GM19452 (cell line): ENCODE data around the gene USP25.
A peak's percentile ranks its signal among the peaks of the same experiment; 100 is the strongest.

Source experiments
- ATAC-seq: cut with Tn5 transposase; IDR thresholded peaks from one replicate; pipeline ENCODE4 v1.9.1; 2021; ENCODE audit not compliant: unreplicated experiment

Gene USP25, protein sequence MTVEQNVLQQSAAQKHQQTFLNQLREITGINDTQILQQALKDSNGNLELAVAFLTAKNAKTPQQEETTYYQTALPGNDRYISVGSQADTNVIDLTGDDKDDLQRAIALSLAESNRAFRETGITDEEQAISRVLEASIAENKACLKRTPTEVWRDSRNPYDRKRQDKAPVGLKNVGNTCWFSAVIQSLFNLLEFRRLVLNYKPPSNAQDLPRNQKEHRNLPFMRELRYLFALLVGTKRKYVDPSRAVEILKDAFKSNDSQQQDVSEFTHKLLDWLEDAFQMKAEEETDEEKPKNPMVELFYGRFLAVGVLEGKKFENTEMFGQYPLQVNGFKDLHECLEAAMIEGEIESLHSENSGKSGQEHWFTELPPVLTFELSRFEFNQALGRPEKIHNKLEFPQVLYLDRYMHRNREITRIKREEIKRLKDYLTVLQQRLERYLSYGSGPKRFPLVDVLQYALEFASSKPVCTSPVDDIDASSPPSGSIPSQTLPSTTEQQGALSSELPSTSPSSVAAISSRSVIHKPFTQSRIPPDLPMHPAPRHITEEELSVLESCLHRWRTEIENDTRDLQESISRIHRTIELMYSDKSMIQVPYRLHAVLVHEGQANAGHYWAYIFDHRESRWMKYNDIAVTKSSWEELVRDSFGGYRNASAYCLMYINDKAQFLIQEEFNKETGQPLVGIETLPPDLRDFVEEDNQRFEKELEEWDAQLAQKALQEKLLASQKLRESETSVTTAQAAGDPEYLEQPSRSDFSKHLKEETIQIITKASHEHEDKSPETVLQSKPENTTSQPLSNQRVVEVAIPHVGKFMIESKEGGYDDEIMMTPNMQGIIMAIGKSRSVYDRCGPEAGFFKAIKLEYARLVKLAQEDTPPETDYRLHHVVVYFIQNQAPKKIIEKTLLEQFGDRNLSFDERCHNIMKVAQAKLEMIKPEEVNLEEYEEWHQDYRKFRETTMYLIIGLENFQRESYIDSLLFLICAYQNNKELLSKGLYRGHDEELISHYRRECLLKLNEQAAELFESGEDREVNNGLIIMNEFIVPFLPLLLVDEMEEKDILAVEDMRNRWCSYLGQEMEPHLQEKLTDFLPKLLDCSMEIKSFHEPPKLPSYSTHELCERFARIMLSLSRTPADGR

DNA sequence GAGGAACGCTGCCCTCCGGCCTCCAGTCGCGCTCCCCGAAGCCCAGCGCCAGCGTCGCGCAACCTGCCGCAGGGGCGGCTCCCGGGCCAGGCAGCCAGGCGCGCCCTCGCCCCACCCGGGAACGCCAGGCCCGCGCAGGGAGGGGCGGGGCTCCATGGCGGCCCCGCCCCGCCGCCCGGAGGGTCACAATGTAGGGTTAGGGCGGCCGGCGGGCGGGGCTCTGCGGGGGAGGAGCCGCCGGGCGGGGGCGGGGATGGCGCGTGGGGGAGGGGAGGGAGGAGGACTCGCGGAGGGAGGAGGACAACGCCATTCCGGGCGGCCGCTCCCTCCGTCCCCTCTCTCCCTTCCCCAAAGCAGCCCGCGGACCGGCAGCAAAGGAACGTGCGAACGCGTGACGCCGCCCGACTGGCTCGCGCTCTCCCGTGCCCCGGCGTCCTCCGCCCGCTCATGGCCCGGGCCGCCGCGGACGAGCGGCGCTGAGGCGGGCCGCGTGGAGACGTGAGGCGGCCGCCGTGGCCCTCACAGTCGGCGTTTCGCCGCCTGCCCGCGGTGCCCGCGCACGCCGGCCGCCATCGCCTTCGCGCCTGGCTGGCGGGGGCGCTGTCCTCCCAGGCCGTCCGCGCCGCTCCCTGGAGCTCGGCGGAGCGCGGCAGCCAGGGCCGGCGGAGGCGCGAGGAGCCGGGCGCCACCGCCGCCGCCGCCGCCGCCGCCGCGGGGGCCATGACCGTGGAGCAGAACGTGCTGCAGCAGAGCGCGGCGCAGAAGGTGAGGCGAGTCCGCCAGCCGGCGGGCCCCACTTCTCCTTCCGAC lies at the start of gene USP25:
TSS of gene USP25 (plus strand) at position 309 of the 810 bp plus-strand sequence. CDS start at position 721, 412 bp downstream.
- peak; percentile 76 for ATAC-seq

DNA sequence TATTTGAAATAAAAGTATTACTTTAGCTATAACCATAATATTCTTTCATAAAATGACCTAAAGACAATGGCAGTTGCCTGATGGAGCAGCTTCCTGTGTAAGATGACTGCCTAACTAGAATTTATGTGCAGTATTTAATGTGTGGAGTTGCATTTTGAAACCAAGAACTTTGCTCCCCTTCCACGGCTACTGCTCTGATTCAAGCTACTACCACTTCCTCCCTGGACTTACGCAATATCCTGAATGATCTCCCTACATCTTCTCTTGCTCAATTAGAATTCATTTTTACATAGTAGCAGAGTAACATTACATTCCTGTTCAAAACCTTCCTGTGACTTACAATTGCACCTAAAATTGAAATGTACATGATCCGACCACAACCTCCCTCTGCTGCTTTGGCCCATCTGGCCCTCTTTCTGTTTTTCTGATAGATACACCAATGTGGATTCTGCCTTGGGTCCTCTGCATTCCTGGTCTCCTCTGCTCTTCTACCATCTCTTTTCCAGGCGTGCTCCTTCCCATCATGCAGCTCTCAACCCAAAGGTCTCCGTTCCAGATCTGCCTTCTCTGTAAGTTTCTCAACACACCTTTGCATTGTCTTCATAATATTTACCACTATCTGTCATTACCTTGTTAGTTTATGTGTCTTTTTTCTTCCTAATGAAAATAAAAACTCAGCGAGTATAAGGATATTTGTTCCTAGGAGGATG lies 47.4 kb upstream of the USP25 start:
- no peak for ATAC-seq

GRCh38 chr21:15682977-15683376 lies 46.8 kb upstream of the USP25 start:
- ATAC-seq = no peak

- no peak for ATAC-seq
Observed at GRCh38 chr21:15686506-15686905, 43.3 kb upstream of the USP25 start.

DNA sequence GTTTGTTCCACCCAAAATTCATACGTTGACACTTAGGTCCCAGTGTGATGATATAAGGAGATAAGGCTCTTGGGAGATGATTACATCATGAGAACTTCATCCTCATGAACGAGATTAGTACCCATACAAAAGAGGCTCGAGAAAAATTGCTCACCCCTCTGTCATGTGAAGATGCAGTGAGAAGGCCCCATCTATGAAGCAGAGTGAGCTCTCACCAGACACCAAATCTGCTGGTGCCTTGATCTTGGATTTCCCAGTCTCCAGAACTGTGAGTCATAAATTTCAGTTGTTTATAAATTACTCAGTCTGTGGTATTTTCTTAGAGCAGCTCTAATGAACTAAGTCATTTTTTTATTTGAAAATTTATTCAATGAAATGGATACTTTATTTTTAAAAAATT lies 42.6 kb upstream of the USP25 start:
- ATAC-seq = no peak

GRCh38 chr21:15688016-15688415 lies 41.8 kb upstream of the USP25 start:
- ATAC-seq = no peak

- ATAC-seq = no peak
Observed at GRCh38 chr21:15688809-15689208, 41.0 kb upstream of the USP25 start.

DNA sequence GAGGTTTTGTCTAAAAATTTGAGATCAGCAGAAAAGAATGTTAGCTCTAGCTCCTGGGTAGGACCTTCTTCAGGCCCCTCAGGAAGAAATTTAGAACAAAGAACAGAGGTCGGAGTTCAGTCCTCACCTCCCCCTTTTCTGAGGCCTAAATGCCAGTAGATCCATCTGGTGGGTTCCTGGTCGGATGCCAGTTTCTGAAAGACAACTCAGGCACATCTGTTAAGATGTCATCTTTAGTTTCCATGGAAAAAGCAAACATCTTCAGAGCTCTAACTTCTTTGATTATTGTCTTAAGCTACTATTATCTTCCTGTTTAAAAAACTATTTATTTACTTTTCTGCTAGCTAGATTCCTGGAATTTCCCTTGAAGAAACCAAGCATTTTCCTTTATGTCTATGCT lies 37.1 kb upstream of the USP25 start:
- no peak for ATAC-seq

GRCh38 chr21:15695241-15695640 lies 34.5 kb upstream of the USP25 start:
- no peak for ATAC-seq

DNA sequence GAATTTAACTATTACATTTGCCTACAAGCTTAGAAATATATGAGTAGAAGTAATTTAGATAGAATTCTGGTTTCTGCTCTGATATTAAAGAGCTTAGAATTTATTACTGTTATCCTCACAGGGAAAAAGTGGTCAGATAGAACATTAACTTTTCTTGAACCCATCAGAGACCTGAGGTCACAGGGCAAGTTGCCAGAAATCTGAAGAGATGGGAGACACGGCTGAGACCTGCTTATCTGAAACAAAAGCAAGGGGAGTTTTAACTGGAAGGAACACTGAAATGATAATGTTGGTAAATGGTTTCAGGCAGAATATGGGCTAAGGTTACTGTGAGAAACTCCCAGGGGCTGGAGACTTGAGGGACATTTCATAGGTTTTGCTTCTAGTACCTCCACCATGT lies 28.0 kb upstream of the USP25 start:
- no peak for ATAC-seq

GRCh38 chr21:15703932-15704331 lies 25.9 kb upstream of the USP25 start:
- no peak for ATAC-seq

DNA sequence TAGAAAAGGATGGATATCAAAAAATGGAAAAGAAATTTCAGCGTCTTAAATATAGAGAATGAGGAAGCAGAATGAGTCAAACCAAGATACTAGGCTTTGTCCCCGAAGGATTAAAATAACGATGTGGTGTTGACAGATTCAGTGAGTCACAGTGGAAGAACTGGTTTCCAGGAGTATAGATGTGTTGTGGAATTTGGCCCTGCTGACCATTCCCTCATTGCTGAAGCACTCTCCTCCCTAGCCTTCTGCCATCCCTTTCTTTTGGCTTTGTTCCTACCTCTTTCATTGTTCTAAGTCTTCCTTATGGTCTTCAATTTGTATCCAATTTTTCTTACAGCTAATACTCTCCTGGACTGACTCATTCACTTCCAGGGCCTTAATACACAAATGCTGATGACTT lies 23.1 kb upstream of the USP25 start:
- no peak for ATAC-seq

DNA sequence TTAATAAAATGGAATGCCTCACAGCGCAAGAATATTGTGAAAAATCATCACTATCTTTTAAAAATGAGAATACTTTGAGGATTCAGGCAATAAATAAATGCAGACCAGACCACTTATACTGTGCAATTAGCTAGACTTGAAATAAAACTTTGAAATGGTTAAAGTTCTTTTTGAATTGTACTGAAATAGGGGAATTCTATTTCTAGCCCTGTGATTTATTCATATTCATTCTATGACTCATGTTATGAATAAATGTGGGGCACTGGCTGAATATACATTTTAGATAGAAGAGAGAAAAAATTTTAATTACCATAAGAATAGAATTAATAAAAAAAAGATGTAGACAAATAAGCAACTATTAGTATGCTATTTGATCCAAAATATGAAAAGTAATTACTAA lies 16.4 kb upstream of the USP25 start:
- no peak for ATAC-seq

- no peak for ATAC-seq
Observed at GRCh38 chr21:15718711-15719110, 11.1 kb upstream of the USP25 start.

DNA sequence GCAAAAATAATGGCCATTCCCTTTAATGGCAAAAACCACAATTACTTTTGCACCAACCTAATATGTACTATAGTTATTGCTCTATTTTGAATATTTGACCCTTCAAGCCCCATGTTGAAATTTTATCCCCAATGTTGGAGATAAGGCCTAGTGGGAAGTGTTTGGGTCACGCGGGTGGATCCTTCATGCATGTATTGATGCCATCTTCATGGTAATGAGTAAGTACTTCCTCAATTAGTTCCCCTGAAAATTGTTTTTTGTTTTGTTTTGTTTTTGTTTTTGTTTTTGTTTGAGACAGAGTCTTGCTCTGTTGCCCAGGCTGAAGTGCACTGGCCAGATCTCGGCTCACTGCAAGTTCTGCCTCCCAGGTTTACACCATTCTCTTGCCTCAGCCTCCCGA lies 9.8 kb upstream of the USP25 start:
- ATAC-seq = no peak

DNA sequence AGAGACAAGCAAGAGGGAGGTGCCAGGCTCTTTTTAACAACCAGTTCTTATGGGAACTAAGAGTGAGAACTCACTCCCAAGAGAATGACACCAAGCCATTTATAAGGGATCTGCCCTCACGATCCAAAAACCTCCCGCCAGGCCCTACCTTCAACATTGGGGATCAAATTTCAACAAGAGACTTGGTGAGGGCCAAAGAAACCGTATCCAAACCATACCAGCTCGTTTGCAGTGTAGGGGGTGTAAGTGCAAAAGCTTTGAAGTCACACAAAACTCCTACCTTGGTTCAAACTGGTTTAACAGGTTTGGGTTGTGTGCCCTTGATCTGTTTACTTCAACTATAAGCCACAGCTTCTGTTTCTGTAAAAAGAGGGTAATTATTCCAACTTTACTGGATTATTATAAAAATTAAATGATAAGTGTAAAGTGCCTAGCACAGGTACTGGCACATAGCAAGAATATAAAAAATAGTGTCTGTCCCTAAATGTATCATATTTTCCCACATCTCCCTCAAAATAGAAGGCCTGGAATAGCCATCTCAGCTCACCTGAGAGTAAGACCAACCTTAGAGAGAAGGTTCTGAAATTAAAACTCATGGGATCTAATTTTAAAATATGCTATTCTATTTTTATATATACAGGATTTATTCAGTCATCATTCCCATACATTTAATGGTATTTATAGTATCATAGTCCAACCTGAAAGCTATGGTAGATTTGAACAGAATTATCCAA lies 7.0 kb upstream of the USP25 start:
- ATAC-seq = no peak

DNA sequence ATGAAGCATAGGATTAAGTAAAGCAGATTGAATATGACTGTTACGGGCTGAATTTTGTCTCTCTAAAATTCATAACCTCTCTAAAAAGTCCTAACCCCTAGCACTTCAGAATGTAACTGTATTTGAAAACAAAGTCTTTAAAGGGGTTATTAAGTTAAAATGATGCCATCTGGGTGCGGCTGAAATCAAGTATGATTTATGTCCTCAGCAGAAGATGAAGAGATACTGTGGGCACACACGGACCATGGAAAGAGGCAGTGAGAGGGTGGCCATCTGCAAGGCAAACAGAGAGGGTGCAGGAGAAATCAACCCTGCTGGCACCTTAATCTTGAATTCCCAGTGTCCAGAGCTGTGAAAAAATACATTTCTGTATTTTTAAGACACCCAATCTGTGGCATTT lies 3.8 kb upstream of the USP25 start:
- ATAC-seq = no peak

DNA sequence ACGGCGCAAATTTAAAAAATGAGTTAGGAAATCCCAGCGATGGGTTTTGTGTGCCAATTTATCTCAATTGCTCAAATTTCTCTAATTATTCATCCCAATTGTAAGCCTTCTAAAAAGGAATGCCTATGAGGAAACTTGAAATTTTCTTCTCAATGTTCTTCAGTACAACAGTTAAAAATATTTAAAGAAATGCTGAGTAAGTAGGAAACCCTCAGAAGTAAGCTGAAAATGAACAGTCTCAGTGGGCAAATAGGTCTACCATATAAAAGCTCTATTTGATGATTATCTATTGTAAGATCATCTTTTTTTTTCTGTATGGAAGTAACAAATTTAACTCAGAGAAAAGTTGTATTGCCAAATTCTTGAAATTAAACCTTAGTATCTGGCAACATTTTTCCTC lies 1.7 kb upstream of the USP25 start:
- ATAC-seq = no peak

GRCh38 chr21:15729346-15729673 lies 472 bp upstream of the USP25 start:
- ATAC-seq = no peak
